NCI-H128 (cell line): ENCODE results near the gene NAV2.

Experiments used
- DNase-seq: peaks from one replicate; lab custom pipeline; 2025; ENCODE audit not compliant: unreplicated experiment; lab: John Stamatoyannopoulos, UW

NAV2 gene

GRCh38 chr11:19714387-19715363 lies 2.0 kb downstream of the NAV2 start:
- no peak for DNase-seq

DNA sequence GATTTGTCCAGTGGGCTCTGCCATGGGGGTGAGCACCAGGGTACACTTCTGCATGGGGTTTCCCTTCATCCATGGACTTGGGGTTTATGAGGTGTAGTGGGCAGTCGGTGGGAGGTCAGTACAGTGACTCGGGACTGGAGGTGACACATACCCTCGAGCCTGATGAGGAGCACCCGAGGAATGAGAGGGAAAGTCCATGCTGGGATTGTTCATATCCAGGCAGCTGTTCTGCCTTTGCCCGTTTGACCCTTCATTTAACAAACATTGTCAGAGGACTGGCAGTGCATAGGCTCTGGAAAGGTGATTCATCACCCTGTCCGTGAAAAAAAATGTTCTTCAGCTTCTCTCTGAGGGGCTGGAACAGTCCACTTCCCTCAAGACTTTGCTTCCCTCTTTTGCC lies 2.7 kb downstream of the NAV2 start:
- DNase-seq: no peak

DNA sequence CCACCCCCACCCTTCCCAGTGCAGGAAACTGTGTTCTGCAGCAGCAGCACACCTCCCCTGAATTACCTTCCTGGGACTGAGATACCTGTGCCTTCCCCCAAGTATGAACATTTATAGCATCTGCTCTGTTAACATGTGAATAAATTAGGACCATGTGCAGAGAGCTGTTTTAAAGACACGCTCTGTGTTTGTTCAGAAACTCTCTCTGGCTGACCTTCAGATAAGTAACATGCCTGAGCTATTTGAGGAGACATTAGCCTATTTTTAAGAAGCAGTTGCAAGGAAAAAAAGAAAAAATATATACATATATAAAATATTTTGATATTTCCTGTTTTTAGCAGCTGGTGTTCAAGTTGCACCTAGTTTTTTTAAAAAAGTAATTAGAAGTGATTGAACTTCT lies 5.4 kb downstream of the NAV2 start:
- no peak for DNase-seq

GRCh38 chr11:19718951-19719350 lies 6.3 kb downstream of the NAV2 start:
- DNase-seq: no peak

- no peak for DNase-seq
Measured at GRCh38 chr11:19719960-19720359, 7.3 kb downstream of the NAV2 start.

GRCh38 chr11:19721176-19721575 lies 8.5 kb downstream of the NAV2 start:
- DNase-seq: no peak

GRCh38 chr11:19722702-19723101 lies 10.1 kb downstream of the NAV2 start:
- DNase-seq: no peak

- DNase-seq: no peak
Measured at GRCh38 chr11:19723572-19724342, 11.1 kb downstream of the NAV2 start.

- DNase-seq: no peak
Measured at GRCh38 chr11:19724765-19725164, 12.1 kb downstream of the NAV2 start.

DNA sequence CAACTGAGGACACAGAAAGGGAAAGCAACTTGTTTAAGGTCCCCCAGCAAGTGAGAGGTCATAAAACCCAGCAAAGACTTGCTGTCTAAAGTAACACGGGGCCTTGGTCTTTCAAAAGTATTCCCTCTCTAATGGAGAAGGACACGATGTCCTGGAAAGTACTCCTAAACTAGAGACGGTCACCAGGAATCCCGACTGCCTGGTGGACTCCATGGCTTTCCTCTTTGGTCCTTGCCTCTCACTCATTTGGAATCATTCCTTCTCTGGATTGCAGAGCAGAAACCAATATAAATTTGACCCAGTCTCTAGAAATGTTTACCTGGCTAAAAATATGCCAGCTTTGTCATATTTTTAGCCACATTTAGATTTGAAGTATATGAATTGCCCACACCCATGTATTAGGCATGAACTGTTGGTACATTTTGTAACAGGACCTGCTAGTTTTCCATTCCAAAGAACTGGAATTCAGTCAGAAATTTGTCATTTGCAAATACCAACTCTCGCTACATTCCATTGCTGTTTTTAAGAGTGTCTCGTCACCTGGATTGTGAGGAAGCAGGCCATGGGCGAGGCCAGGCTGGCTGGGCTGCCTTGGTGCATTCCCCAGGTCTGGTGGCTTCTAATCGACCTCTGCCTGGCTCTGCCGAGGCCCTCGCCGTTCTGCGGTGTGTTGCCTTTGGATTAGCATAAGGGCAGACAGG lies 12.9 kb downstream of the NAV2 start:
- no peak for DNase-seq

GRCh38 chr11:19727246-19727645 lies 14.6 kb downstream of the NAV2 start:
- DNase-seq: no peak

GRCh38 chr11:19728436-19728835 lies 15.8 kb downstream of the NAV2 start:
- DNase-seq: no peak

- no peak for DNase-seq
Measured at GRCh38 chr11:19729141-19729540, 16.5 kb downstream of the NAV2 start.

DNA sequence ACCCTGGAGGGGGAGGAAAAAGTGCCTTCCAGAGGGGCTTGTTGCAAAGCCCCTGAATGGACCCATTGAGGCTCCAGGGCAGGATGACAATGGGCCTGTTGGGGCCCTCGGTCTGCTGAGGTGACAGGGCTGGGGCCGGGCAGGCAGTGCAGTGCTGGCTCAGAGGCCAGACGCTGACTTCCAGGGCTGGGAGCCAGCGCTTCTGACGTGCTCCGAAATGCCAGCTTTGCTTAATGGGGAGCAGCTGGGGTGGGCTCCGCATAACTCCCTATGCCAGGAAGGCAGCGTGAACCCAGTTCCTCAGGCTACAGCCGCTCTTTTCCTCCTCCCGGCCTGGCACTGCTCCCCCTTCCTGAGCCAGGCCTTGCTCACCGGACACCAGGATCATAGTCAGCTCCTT lies 17.7 kb downstream of the NAV2 start:
- no peak for DNase-seq

GRCh38 chr11:19734171-19734570 lies 21.5 kb downstream of the NAV2 start:
- no peak for DNase-seq

GRCh38 chr11:19735157-19735908 lies 22.7 kb downstream of the NAV2 start:
- no peak for DNase-seq

- DNase-seq: no peak
Measured at GRCh38 chr11:19735909-19736498, 23.4 kb downstream of the NAV2 start.

DNA sequence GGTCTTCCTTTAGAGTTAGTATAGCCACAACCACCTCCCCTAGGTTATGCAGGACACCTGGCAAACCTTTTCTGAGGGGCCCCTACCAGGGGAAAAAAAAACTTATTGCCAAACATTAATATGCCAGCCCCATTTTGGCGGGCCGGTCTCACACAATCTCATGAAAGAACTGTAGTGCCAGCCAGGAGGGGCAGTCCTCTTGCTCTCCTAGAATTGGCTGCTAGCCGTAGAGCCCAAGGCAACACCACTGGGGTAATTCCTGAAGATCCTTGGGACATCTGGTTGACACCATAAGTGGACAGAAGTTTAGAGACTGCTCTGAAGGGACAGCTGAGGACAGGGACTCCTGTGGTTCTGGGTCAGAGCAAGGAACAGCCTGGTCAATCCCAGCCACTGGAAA lies 24.2 kb downstream of the NAV2 start:
- no peak for DNase-seq

DNA sequence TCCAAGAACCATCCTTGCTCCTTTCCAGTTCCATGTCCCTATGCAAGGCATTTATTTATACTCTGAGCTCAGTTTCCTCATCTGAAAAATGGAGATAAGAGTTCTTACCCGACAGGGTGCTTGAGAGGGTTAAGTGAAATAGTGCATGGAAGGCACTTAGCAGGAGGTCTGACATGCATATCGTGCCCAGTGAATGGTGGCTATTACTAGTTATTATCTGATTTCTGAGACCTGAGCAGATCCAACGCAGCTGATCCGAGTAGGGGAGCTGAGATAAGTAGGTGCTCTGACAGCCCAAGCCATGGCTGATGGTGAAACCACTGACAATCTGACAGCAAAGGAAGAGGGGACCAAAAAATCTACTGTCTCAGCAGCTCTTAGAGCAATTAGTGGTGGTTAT lies 24.9 kb downstream of the NAV2 start:
- no peak for DNase-seq

GRCh38 chr11:19738124-19738523 lies 25.5 kb downstream of the NAV2 start:
- DNase-seq: no peak
